Ishikawa (cell line): Measurements from ENCODE around the gene SNX13.

Source experiments
- CEBPB ChIP-seq: IDR thresholded peaks from 2 replicates; pipeline ENCODE4 v1.6.1; 2012
- CREB1 ChIP-seq: IDR thresholded peaks from 2 replicates; pipeline ENCODE4 v1.6.1; 2012; ENCODE audit warnings: low read depth
- EP300 ChIP-seq: IDR thresholded peaks from 2 replicates; pipeline ENCODE4 v1.6.1; 2012; ENCODE audit warnings: borderline replicate concordance
- FOXM1 ChIP-seq: IDR thresholded peaks from 2 replicates; pipeline ENCODE4 v1.6.1; 2012; ENCODE audit warnings: low read depth, borderline replicate concordance
- NFIC ChIP-seq: IDR thresholded peaks from 2 replicates; pipeline ENCODE4 v1.6.1; 2012
- RAD21 ChIP-seq: IDR thresholded peaks from 2 replicates; pipeline ENCODE4 v1.6.1; 2012; ENCODE audit warnings: low read depth
- TCF12 ChIP-seq: IDR thresholded peaks from 2 replicates; pipeline ENCODE4 v1.6.1; 2012; ENCODE audit warnings: low read depth
- ZBTB7A ChIP-seq: IDR thresholded peaks from 2 replicates; pipeline ENCODE4 v1.6.1; 2012; ENCODE audit warnings: low read depth
- TF ChIP-seq, protein P1 (sequence below): IDR thresholded peaks from 2 replicates; pipeline ENCODE4 v1.6.1; 2012; ENCODE audit warnings: low read depth, mild to moderate bottlenecking
- TF ChIP-seq, protein P2 (sequence below): IDR thresholded peaks from 2 replicates; pipeline ENCODE4 v1.6.1; 2012

DNA sequence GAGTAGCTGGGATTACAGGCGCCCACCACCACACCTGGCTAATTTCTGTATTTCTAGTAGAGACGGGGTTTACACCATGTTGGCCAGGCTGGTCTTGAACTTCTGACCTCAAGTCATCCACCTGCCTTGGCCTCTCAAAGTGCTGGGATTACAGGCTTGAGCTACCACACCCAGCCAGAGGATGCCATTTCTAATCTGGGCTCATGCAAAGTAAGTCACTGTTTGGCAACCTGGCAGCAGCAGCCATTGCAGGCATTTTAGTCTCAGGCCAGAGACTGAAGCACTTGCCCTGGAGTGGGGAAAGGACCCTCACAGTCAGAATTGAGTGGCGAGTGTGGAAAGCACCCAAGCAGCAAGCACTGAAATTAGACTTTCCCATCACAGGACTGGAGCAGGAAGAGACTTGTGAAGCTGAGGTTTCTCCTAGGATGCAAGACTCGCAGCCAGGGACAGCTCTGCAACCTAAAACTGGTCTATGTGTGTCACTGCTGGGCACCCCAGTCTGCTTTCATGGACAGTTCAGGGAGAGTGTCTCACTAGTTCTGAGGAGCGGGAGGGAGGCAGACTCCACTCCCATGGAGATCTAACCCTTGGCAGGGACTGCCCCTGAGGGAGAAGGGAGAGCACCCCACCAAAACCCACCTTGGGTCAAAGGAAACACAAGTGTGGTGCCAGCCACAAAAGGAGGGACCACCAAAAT, 27.6 kb downstream of the SNX13 start:
- TF ChIP-seq, protein P1, sequence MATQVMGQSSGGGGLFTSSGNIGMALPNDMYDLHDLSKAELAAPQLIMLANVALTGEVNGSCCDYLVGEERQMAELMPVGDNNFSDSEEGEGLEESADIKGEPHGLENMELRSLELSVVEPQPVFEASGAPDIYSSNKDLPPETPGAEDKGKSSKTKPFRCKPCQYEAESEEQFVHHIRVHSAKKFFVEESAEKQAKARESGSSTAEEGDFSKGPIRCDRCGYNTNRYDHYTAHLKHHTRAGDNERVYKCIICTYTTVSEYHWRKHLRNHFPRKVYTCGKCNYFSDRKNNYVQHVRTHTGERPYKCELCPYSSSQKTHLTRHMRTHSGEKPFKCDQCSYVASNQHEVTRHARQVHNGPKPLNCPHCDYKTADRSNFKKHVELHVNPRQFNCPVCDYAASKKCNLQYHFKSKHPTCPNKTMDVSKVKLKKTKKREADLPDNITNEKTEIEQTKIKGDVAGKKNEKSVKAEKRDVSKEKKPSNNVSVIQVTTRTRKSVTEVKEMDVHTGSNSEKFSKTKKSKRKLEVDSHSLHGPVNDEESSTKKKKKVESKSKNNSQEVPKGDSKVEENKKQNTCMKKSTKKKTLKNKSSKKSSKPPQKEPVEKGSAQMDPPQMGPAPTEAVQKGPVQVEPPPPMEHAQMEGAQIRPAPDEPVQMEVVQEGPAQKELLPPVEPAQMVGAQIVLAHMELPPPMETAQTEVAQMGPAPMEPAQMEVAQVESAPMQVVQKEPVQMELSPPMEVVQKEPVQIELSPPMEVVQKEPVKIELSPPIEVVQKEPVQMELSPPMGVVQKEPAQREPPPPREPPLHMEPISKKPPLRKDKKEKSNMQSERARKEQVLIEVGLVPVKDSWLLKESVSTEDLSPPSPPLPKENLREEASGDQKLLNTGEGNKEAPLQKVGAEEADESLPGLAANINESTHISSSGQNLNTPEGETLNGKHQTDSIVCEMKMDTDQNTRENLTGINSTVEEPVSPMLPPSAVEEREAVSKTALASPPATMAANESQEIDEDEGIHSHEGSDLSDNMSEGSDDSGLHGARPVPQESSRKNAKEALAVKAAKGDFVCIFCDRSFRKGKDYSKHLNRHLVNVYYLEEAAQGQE: no peak
- TF ChIP-seq NFIC (no peak), CEBPB (no peak), CREB1 (no peak), EP300 (no peak), RAD21 (no peak), FOXM1 (no peak), TCF12 (no peak), ZBTB7A (no peak)
- TF ChIP-seq, protein P2, sequence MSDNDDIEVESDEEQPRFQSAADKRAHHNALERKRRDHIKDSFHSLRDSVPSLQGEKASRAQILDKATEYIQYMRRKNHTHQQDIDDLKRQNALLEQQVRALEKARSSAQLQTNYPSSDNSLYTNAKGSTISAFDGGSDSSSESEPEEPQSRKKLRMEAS: no peak
